HepG2 (cell line): ENCODE data around the gene MRLN. TPM values are rescaled to one million over a fixed set of nuclear protein-coding genes. Genes with fewer than 3 reads are reported as not detected.

Experiments
- ATAC-seq: fragments of 200-7000 bp; cut with Tn5 transposase; 3 replicates; pipeline ENCODE4 v1.9.1; 2020; ENCODE audit warnings: mild to moderate bottlenecking, moderate library complexity
- BruUV-seq: library from RNA; stranded (reverse); fragments of 400-500 nt; replicated peaks from 2 replicates; lab custom pipeline; 2021; lab: Mats Ljungman, UMichigan
- CTCF ChIA-PET: fragments of 300-600 bp; formaldehyde crosslinking; extraction: SDS; loops from one replicate; lab custom pipeline; 2021; ENCODE audit warnings: low total read pairs, inconsistent platforms, low intra/inter-chr PET ratio; lab: Yijun Ruan, JAX
- POLR2A ChIA-PET: fragments of 350-600 bp; sonication (Branson Sonifier 250); formaldehyde crosslinking; loops from one replicate; lab custom pipeline; 2020; ENCODE audit warnings: antibody characterized with exemption, inconsistent platforms; lab: Yijun Ruan, JAX
- DNase-seq: peaks from one replicate; pipeline ENCODE4 v3.0.0-alpha.2; 2015; ENCODE audit warnings: low spot score
- FAIRE-seq: peaks from 3 replicates; lab custom pipeline; 2011; peaks lifted over from hg19 to GRCh38; lab: Jason Lieb, UNC
- H2AFZ ChIP-seq: one replicate; pipeline ENCODE4 v1.6.1; 2011; ENCODE audit warnings: low read length, inconsistent platforms
- H3K27ac ChIP-seq: fragments of 300-600 bp; 3 replicates; pipeline ENCODE4 v1.8.0; 2011; ENCODE audit warnings: mixed run types, mild to moderate bottlenecking, mixed read lengths, low read length, inconsistent platforms; ENCODE audit not compliant: insufficient read depth; ENCODE audit errors: extremely low read length
- H3K27me3 ChIP-seq, 2 experiments: fragments of 200-600 bp in 1 of 2; 2 replicates in 1 of 2; 3 replicates in 1 of 2; pipeline versions ENCODE4 v1.6.0 to v1.8.0; 2011; ENCODE audit warnings: low read length in 2 of 2, mild to moderate bottlenecking in 2 of 2, moderate library complexity in 2 of 2, inconsistent platforms in 1 of 2; ENCODE audit not compliant: insufficient read depth in 2 of 2, control insufficient read depth in 1 of 2
- H3K36me3 ChIP-seq, 2 experiments: fragments of 200-600 bp in 1 of 2; replicated peaks in 1 of 2; 2 replicates in 1 of 2; 3 replicates in 1 of 2; pipeline versions ENCODE4 v1.5.1 to v1.8.0; 2011; ENCODE audit warnings: low read length in 2 of 2, inconsistent platforms in 1 of 2; ENCODE audit not compliant: insufficient read depth in 2 of 2, control insufficient read depth in 1 of 2
- H3K4me1 ChIP-seq: 2 replicates; pipeline ENCODE4 v1.5.1; 2012; ENCODE audit warnings: low read length, inconsistent platforms; ENCODE audit not compliant: insufficient read depth
- H3K4me2 ChIP-seq: 2 replicates; pipeline ENCODE4 v1.6.0; 2011; ENCODE audit warnings: low read depth, low read length, inconsistent platforms
- H3K4me3 ChIP-seq, 3 experiments: fragments of 200-600 bp in 1 of 3; sonication (generic), shearing (Covaris generic) in 1 of 3; replicated peaks in 1 of 3; 2 replicates each; pipeline ENCODE4 v1.5.1; 2011 to 2016; ENCODE audit warnings: low read length in 3 of 3, inconsistent platforms in 2 of 3, low read depth in 2 of 3, mild to moderate bottlenecking in 2 of 3, control low read depth in 1 of 3, mixed read lengths in 1 of 3; ENCODE audit not compliant: insufficient read depth in 1 of 3
- H3K79me2 ChIP-seq: one replicate; pipeline ENCODE4 v1.6.1; 2011; ENCODE audit warnings: low read length, inconsistent platforms; ENCODE audit not compliant: insufficient read depth
- H3K9ac ChIP-seq: 2 replicates; pipeline ENCODE4 v1.6.0; 2011; ENCODE audit warnings: mild to moderate bottlenecking, low read depth, low read length, inconsistent platforms; ENCODE audit not compliant: insufficient read depth
- H3K9me3 ChIP-seq: 2 replicates; pipeline ENCODE4 v1.5.1; 2012; ENCODE audit warnings: mild to moderate bottlenecking, low read length
- H4K20me1 ChIP-seq: 2 replicates; pipeline ENCODE4 v1.6.0; 2011; ENCODE audit warnings: inconsistent platforms, mild to moderate bottlenecking, low read length, moderate library complexity; ENCODE audit not compliant: insufficient read depth
- ATF5 ChIP-seq: sonication (generic); formaldehyde crosslinking; IDR thresholded peaks from 2 replicates; pipeline ENCODE4 v1.4.0; 2020; ENCODE audit warnings: mild to moderate bottlenecking, low read depth, missing genetic modification reagents
- CREM ChIP-seq, 2 experiments: sonication (generic) in 1 of 2; formaldehyde crosslinking in 1 of 2; IDR thresholded peaks; 2 replicates each; pipeline versions ENCODE4 v1.4.0 to v1.6.1; 2016 to 2020; ENCODE audit warnings: antibody characterized with exemption in 1 of 2, mild to moderate bottlenecking in 1 of 2, missing genetic modification reagents in 1 of 2
- EEA1 ChIP-seq: sonication (generic); formaldehyde crosslinking; IDR thresholded peaks from 2 replicates; pipeline ENCODE4 v1.5.1; 2020; ENCODE audit warnings: mild to moderate bottlenecking, missing genetic modification reagents, borderline replicate concordance
- ETV5 ChIP-seq: IDR thresholded peaks from 2 replicates; pipeline ENCODE4 v1.6.1; 2018; ENCODE audit warnings: missing biosample characterization, missing genetic modification reagents, inconsistent platforms, borderline replicate concordance
- FOXM1 ChIP-seq: sonication (generic); formaldehyde crosslinking; IDR thresholded peaks from 2 replicates; pipeline ENCODE4 v1.5.0; 2020; ENCODE audit warnings: missing genetic modification reagents
- GPBP1L1 ChIP-seq: sonication (generic); formaldehyde crosslinking; IDR thresholded peaks from 2 replicates; pipeline ENCODE4 v1.5.0; 2020; ENCODE audit warnings: mild to moderate bottlenecking, missing genetic modification reagents
- HNRNPH1 ChIP-seq: fragments of 200-400 bp; formaldehyde crosslinking; optimal IDR thresholded peaks from 2 replicates; pipeline ENCODE3; 2017; ENCODE audit warnings: mild to moderate bottlenecking, low read depth, low read length
- HOXA3 ChIP-seq: sonication (generic); formaldehyde crosslinking; IDR thresholded peaks from 2 replicates; pipeline ENCODE4 v1.5.0; 2020; ENCODE audit warnings: missing genetic modification reagents
- JUN ChIP-seq: sonication (generic); formaldehyde crosslinking; IDR thresholded peaks from 2 replicates; pipeline ENCODE4 v1.4.0; 2020; ENCODE audit warnings: mild to moderate bottlenecking, missing genetic modification reagents
- TRIM24 ChIP-seq: sonication (generic); formaldehyde crosslinking; IDR thresholded peaks from 2 replicates; pipeline ENCODE4 v1.8.0; 2022; ENCODE audit warnings: mild to moderate bottlenecking, missing genetic modification reagents
- ZNF207 ChIP-seq: fragments of 450-650 bp; IDR thresholded peaks from 2 replicates; pipeline ENCODE4 v1.6.1; 2016; ENCODE audit warnings: antibody characterized with exemption, borderline replicate concordance
- ZNF232 ChIP-seq: sonication (generic); formaldehyde crosslinking; IDR thresholded peaks from 2 replicates; pipeline ENCODE4 v1.4.0; 2020; ENCODE audit warnings: missing genetic modification reagents, borderline replicate concordance
- ZNF354B ChIP-seq: sonication (generic); formaldehyde crosslinking; IDR thresholded peaks from 2 replicates; pipeline ENCODE4 v1.8.0; 2022; ENCODE audit warnings: mild to moderate bottlenecking, missing genetic modification reagents
- ZNF557 ChIP-seq: sonication (generic); formaldehyde crosslinking; IDR thresholded peaks from 2 replicates; pipeline ENCODE4 v1.4.0; 2020; ENCODE audit warnings: missing genetic modification reagents
- ZNF768 ChIP-seq: sonication (generic); formaldehyde crosslinking; IDR thresholded peaks from 2 replicates; pipeline ENCODE4 v1.4.0; 2020; ENCODE audit warnings: missing genetic modification reagents
- WGBS: methylation state at CpG from one replicate; pipeline ENCODE4 v1.1.6; 2017; ENCODE audit warnings: low lambda C conversion rate; 5-methylcytosine and 5-hydroxymethylcytosine counted together
- in situ Hi-C: cut with HindIII; loops from 2 replicates; pipeline ENCODE4 v1.10.0; 2017; ENCODE audit warnings: low pct_unique_long_range_greater_than_20kb; ENCODE audit not compliant: extremely low pct_ligation_motif_present
- intact Hi-C: fragments of 100-400 bp; cut with micrococcal nuclease; formaldehyde crosslinking; loops from one replicate; pipeline ENCODE4 v1.10.0; 2022; ENCODE audit not compliant: unreplicated experiment
- polyA plus RNA-seq, 8 experiments: library from polyadenylated mRNA; depleted of rRNA in 3 of 8; stranded (reverse) in 7 of 8; unstranded in 1 of 8; fragments of >200 nt; fragmentation: Illumina TruSeq in 4 of 8; extraction: Trizol in 4 of 8; gene quantifications; 2 replicates each; pipeline versions ENCODE4 v1.2.1 to v1.2.3, GENCODE V29; 2011 to 2016; ENCODE audit warnings: low read depth in 4 of 8, missing spikeins in 1 of 8, mixed read lengths in 1 of 8; ENCODE audit not compliant: insufficient read depth in 1 of 8
- total RNA-seq, 5 experiments: library from RNA; depleted of rRNA; stranded (reverse); fragments of >200 nt; fragmentation: Illumina TruSeq; extraction: Trizol; gene quantifications; 2 replicates each; pipeline ENCODE4 v1.2.3, GENCODE V29; 2016; ENCODE audit warnings: low read depth in 1 of 5

MRLN gene
- total and polyA plus RNA-seq, 2 of the 13 experiments (the other 11 are each of a cell fraction or from before 2014, with no cell fraction given): not detected

DNA sequence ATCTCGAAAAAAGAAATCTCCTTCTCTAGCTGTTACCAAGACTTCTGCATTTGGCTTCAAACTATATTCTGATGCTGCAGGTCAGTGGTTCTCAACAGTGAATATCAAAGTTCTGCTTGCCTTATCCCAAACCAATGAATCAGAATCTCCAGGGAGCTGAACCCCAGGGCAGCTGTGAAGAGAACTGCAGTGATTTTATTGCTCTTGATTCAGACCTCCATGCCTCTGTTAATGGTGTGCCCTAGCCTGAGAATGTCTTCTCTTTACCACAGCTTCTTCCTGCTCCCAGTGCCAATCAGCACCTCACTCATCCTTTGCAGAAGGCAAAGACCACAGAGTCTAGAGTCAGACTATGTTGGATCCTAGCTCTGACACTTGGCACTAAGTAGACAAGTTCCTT lies 46.2 kb upstream of the MRLN start:
- WGBS: 100% methylated on average over 1 of the region's 1 CpG
- DNase-seq: no peak
- Histone ChIP-seq H3K9ac (no peak overlapping the region), H3K4me2 (no peak overlapping the region), H3K4me1 (no peaks in the 10 kb centered on the region), H3K36me3 (peaks cover 9 to 50% of the 10 kb centered on the region in 2 experiments), H4K20me1 (no peaks in the 10 kb centered on the region), H3K79me2 (no peaks in the 10 kb centered on the region), H3K27me3 (no peaks in the 10 kb centered on the region), H3K9me3 (no peaks in the 10 kb centered on the region), H2AFZ (no peak overlapping the region), H3K27ac (no peak overlapping the region), H3K4me3 (no peak overlapping the region)
- intact Hi-C loops (no loop called here), in situ Hi-C loops (no loop called here)
- BruUV-seq: no TSS peak
- FAIRE-seq: no peak
- ChIA-PET CTCF (no interaction called here), POLR2A (no interaction called here)
- no peak for ATAC-seq
- TF ChIP-seq ETV5 (no peak), TRIM24 (no peak), ZNF768 (CRISPR knock-in tag) (no peak), ZNF354B (CRISPR knock-in tag) (no peak), GPBP1L1 (CRISPR knock-in tag) (no peak), FOXM1 (CRISPR knock-in tag) (no peak), CREM (IDR thresholded peaks at IDR 0.05) (no peak), CREM (CRISPR knock-in tag; IDR thresholded peaks at IDR 0.05) (no peak), HNRNPH1 (no peak), ZNF557 (no peak), JUN (CRISPR knock-in tag) (no peak), ATF5 (CRISPR knock-in tag) (no peak), EEA1 (CRISPR knock-in tag) (no peak), HOXA3 (CRISPR knock-in tag) (no peak), ZNF207 (no peak), ZNF232 (CRISPR knock-in tag) (no peak)
